Fibroblast of skin of scalp (primary cell): ENCODE results near the gene PLCB1.

Experiments
- DNase-seq: peaks from one replicate; pipeline ENCODE4 v3.0.0-alpha.2; 2013

Gene PLCB1

DNA sequence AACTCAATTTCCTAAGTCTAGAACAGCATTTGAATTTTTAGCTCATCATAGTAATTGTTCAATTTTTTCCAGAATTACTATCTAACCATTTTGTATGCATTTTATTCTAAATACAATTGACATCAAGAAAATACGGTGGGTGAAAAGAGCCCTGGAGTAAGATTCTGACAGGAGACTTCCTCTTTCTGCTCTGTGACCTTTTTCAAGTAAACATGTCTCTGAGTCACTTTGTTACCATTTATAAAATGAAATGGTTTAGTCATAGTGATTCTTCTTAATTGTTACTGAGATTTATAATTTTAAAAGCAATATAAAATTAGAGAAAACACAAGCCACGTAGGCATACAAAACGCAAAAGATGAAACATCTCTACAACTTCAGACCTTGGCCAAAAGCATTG lies 80.2 kb downstream of the PLCB1 start:
- DNase-seq, result no peak

DNA sequence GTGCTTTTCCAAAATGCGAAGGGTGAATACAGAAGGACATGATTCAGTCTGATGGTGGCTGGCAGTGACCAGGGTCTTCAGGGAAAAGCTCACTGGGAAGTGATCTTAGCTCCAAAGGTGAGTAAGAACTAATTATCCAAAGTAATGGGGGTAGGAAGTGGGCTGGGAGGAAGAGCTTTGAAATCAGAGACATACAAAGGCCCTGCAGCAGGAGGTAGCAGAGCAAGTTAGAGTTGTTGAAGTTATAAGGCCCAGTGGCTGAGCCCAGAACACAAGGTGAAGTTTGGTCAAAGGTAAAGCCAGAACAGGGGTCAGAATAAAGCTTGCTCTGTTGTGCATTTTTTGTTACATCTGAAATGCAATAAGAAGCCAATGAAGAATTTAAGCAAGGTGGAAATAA lies 81.2 kb downstream of the PLCB1 start:
- no peak for DNase-seq

DNA sequence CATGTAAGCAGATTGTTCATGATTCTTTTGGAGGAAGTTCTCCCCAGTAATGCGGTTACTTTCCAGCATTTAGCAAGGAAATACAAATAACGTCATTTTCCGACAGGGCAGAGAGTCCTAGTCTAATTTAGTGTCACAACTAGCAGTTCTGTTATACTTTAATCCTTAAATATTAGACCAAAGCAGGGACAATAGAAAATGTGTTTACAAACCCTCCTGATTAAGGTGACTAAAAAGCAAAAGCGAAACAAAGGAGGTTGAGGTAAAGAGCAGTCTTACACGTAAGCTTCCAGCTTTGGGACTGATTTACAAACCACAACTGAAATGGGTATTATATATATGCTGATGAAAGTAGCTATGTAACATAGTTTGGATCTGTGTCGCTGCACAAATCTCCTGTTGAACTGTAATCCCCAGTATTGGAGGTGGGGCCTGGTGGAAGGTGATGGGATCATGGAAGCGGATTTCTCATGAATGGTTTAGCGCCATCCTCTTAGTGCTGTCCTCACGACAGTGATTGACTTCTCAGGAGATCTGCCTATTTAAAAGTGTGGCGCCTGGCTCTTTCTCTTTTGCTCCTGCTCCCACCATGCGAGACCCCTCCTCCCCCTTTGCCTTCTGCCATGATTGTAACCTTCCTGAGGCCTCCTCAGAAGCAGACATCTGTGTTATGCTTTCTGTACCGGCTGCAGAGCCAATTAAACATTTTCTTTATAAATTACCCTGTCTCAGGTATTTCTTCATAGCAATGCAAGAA lies 81.9 kb downstream of the PLCB1 start:
- DNase-seq, result no peak

DNA sequence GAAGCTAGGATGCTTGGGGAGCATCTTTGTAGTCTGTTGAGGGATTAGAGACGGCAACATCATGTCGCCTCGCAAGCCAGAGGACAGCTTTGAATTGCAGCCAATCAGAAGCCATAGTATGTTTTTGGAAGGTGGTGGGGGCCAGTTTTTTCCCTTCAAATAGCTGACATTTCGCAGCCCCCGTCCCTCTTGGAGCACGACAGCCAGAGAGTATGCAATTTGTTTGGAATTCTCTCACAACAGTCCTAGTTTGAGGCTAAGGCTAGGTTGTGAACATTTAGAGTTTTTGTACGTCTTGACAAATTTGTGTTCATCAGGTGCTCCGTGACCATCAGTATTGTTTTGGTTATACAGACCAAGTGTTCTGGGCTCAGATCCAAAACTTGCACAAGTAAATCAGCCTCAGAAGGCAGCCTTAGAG lies 83.3 kb downstream of the PLCB1 start:
- peak; percentile 46 for DNase-seq

DNA sequence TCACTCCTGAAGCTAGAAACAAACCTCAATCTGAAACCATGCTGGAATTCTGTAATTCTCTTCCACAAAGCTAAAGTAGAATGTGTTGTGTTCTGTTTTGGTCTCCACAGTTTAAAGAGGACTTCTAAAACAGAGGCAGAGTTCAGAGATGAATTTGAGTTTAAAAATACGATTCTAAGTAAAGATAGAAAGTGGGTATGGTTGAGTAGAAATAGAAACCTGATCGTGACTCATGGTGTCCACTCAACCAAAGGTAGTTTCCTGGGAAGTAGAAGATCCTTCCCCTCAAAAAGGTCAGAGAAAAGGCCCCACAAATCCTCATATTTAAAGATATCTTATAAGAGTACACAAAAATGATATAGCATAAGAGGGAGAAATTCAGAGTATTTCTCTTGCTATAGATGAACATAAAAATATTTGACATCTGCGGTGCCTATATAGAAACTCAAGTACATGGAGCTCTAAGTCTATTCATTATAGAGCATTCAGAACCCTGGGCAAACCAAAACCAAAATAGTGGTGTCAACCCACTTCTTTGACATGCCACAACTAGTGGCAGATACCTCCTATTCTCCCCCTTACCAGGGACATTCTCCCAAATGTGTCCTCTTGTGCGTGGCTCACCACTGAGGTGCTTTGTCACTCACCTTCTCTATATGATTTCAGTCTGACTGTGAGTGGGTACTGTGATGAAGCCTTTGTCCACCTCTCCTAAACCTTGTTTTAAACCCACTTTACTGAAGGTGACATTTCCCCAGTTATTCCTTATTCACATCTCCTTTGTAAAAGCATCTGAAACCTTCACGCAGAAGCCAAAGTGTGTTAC lies 84.5 kb downstream of the PLCB1 start:
- no peak for DNase-seq

DNA sequence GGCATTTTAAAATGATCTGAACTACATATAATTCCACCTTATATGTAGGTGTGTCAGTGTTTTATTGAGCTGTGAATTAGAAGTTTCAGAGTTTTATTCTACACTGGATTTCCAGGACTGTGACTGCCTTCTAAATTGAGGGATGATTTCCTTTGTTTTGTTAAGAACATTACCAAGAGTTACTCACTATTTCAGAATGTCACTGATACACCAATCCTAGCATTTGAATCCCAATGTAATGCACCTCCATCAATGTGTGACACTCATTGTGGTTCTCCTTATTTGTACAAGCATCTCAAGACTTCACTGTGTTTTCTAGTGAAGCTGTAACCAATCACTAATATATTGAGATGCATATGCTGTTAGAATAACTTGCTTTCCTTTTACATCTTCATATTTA lies 86.8 kb downstream of the PLCB1 start:
- peak; percentile 92 for DNase-seq

DNA sequence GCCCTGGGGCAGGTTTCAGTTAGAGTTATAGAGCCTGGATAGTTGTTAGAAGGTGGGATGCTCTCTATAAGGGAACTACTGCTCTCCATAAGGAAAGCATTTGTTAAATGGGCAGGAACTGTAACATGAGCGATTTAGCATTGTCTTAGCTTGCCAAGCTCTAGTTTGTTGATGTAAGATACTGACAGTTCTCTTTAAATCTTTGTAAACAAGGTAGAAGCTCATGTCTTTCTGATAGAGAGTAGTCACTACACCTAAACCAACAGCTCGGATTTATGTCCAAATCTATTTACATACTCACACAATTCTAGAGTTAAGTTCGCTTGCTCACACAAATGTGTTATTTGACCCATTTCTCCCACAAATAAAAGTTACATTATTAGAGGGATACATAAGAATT lies 87.3 kb downstream of the PLCB1 start:
- no peak for DNase-seq

DNA sequence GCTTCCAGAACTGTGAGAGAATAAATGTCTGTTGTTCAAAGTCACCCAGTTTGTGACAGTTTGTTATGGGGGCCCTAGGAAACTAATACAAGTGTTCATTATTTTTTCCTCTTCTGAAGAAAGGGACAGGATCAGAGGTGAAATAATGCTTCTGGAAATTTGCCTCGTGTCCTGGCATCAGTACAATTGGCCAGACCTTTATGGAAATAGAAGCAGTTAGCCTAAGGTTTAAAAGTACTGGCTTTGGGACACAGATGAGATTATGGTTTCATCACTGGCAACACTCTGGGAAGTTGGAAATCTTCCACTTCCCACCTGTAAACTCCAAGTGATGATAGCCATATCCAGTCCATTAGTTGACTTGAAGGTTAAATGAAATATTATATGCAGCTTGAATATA lies 88.7 kb downstream of the PLCB1 start:
- no peak for DNase-seq

DNA sequence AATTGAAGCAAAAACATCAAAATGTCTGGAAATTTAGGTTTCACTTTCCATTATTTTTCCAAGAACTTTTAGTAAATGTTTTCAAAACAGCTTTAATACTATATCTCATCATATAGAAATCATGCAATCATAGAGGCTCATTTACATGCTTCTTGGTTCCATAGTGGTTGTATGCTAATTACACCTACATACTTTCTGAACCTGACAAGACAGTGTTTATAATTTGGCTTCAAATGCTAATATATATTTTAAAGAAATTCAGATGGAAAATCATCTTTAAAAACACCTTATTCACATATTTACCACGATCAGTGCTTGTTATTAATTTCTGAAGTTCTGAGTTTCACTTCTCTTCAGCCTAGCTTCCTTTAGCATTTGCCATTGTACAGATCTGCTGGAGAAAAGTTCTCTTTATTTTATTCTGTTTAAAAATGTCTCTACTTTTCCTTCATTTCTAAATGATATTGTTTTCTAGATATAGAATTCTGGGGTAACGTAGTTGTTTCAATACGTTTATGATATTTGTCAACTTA lies 89.9 kb downstream of the PLCB1 start:
- DNase-seq, result no peak

DNA sequence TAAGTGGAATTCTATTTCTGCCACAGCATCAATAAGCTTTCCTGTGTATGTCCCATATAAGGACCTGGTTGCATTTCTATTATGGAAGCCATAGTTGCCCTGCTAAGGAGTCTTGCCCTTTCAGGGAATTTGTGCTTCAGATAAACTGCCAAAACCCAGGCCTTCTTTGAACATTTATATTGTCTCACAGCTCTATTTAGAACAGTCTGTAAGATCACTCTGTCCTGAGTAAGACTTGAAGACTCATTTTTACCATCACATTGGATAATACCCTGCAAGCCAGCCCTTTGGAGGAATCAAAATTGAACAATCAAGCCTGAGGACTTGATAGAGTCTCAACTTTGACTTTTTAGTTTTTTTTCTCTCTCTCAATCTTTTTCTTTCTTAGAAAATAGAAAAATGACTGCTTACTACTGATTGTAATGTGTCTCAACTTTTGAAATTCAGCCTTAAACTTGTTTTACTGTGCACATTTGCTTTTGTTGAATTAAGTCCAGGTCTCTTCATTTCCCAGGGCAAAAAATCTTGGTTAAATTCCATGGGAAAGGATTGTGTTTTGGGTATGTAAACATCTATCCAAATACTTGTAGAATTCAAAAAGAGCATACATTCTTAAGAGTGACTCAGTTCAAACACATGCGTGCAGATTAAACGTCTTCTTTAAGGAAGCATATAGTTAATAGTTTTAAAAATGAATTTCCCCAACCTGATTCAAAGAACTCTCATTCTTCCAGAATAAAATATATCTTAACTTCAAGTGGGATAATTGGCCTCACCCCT lies 91.2 kb downstream of the PLCB1 start:
- peak; percentile 96 for DNase-seq

DNA sequence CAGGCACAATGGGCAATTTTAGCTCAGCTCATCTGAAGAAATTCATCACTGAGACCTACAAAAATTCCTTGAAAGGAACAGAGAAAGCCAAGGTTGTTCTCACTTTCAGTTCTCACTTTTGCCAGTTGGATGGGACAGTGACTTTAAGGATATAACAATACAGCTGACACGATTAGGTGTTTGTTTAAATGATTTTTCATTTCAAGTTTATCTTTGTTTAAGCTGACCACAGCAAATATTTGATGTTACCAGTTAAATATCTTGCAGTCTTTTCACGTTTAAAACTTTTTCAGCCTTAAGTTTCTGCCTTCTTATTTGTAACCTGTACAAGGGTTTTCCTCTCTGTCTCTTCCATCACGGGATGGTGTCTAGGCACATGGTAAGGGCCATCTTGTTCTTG lies 93.6 kb downstream of the PLCB1 start:
- no peak for DNase-seq

DNA sequence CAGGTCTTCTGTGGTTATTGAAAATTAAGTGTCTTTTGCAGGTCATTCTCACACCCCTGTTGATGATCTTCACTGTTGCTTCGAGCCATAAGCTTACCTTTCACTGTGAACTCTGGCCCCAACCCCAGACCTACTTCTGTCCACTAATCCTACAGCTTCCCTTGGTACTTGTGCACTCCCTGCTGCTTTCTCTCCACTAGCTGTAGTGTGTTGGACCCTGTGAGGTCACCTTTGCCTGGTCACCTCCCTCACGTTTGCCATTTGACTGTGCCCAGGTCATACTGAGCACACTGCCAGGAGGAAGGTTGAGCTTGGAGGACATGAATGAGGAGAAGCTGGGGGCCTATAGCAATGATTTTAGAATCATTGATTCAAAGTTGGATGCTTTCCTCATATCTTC lies 94.0 kb downstream of the PLCB1 start:
- no peak for DNase-seq

DNA sequence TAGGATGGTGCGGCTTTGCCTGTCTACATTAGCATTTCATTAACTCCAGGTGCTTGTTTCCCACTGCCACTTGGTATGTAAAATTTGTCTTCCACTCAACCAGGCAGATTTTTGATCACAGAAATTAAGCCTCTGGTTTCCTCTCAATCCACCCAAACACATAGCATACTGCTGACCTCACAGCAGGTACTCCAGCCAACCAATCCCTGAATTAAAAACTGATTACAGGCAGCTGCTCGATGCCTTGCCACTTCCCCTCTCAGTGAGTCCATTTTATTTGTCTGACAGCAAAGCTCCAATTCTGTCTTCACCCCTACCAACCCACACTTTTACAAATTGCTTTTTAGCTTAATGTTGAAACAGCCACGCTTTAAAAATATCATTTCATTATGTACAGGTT lies 95.2 kb downstream of the PLCB1 start:
- DNase-seq, result no peak

DNA sequence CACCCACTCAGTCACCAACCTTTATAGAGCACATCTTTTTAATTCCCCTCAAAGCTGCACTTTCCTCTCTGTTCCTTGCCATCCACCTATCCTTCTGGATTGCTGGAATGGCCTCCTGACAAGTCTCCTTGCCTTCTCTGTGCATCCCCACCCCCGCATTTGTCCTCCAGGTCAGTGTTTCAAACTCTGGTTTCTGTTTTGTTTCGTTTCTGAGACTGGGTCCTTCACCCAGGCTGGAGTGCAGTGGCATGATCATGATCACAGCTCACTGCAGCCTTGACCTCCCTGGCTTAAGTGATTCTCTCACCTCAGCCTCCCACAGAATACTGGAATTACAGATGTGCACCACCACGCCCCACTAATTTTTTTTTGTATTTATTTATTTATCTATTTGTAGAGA lies 96.2 kb downstream of the PLCB1 start:
- DNase-seq, result no peak

DNA sequence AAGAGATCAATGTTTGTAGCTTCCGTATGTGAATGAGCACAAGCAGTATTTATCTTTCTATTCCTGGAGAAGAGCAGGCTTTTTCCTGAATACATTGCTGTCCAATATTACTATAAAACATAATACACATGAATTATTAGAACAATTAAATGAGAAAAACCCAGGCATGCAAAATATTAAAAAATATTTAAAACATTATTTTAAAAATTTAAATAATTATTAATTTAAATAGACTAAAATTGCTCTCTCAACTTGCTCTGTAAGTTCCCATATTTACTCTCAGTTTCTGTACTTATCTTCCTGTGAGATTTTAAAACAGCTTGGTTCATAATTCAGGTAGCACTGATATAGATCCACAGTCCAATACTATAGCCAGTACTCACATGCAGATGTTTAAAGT lies 97.0 kb downstream of the PLCB1 start:
- DNase-seq, result no peak

DNA sequence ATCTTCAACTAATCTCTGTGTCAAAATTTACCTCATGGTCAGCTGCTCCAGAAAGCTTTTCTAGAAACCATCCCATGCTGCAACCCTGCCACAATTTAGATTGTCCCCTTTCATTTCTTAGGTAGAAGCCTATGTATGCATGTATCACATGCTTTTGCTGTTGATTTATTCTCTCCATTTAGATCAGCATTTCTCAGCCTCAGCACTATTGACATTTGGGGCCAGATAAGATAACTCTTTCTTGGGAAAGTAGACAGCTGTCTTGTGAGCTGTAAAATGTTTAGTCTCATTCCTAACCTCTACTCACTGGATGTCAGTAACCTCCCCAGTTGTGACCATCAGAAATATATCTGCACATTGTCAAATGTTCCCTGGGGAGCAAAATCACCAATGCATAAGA lies 99.0 kb downstream of the PLCB1 start:
- DNase-seq, result no peak

DNA sequence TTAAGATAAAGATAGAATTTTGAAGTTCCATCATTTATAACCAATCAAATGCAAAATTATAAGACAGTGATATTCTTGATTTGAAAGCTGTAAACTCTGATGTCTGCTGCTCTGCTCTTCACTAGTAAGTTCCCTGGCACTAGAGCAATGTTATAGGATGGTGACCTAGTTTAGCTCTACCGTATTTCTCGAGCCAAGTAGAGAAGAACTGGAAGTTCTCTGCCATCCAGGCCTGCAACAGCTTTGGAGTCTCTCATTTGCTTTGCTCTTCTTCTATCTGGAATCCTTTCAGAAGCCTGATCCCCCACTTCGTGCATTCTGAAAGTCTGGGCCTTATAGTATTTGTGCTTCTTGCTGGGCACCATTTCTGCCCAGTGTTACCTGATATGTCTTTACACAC lies 100.3 kb downstream of the PLCB1 start:
- no peak for DNase-seq

DNA sequence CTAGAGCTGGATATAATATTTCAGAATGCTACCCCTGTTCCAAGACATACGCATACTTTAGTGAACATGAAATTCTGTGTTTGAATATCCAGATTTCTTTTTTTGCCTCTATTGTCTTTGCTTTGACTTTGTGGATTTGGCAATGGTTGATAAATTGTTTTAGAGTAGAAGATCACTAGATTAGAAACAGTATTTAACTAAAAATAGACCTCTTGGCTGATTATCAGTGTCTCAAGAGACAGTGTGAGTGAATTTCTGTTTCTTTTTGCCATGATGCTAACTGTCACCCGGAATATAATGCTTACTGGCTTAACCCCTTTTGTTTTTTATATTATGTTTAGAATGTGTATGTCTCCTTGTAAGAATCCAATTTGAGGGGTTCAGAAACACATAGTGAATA lies 102.5 kb downstream of the PLCB1 start:
- DNase-seq, result no peak

DNA sequence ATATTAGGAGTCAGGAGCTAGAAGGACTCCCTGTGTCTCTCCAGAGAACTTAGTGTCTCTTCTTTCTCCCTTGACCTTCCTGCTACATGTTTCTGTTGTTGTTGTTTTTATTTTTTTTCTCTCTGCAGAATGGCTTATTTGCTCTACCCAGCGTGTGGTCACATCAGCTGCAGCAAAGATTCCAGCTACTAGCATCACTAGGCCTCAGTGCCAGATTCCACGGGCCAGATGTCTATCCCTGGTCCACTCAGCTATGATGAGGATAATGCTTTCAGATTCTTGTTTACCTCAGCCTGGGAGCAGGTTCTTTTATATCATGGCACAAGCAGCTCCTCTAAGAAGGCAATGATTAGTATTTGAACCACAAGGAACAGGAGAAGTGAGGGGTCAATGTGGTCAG lies 110.0 kb downstream of the PLCB1 start:
- no peak for DNase-seq

DNA sequence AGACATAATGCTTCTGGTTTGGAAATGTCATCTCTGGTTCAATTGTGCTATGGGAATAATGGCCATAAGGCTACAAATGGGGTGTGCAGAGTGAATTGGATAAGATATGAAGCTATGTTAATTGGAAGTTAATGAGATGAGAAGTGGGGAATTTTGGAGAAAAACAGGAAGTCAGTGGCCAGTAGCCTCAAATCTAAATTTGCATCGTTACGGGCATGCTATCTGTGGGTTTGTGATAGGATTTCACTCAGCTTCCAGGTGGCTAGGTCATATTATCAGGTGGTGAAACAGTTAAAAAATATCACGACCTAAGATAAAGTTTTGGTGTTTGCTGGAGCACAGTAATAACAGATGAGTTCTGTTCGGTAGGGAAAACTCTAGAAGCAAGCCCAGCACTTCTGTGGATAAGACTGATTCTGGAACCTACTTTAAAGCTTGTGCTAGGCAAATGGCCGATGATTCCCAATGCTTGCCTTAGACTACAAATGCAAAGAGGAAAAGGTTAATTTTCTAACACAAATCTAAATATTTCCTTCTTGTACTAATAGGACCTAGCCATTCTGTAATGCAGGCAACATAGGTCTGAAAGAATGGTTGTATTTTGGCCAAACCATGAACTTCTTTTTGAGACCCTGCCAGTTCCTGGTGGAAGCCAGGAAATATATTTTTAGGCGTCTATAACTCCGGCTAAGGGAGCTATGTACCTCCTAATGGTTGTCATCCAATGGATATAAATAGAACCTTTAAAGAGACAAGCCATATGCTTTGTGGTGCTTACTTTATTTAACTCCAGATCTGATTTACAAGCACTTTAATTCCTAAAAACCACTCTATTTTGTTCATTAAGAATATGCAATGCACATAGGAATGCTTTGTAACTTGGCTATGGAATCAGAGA lies 111.0 kb downstream of the PLCB1 start:
- peak; percentile 46 for DNase-seq

DNA sequence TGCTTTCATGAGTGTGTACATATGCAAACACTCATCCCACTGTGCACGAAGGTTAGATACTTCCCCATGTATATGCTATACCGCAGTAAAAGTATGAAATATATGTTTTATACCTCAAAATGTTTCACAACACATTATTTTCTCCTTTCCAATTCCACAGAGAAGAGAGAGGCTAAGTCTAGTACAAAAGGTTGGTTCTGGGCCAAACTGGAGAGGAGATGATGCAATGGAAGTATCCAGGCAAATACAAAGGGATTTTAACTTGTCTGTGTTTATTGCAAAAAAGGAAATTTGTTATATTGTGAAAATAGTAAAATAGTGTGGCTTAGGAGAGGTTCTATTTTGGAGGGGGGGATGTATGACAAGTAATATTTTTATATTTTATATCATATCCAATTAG lies 112.6 kb downstream of the PLCB1 start:
- peak; percentile 72 for DNase-seq

DNA sequence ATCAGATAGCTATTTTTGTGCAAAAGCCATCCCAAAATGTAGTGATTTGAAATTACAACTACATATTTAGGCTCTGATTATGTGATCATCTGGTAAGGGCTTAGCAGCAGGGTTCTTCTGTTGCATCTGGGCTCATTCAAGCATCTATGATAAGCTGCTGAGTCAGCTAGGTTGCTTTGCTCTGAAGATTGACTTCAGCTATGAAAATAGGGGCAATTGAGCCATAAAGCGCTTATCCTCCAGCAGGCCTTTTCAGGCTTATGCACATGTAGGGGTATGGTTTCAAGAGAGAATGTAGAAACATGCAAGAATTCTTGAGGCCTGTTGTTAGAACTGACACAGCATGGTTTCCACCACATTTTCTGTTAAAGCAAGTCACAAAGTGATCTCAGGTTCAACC lies 114.1 kb downstream of the PLCB1 start:
- DNase-seq, result no peak
